Measurements from ENCODE around the gene CSH2.
"Not testable (repeated sequence)": the region's sequence is repeated elsewhere in the genome, so short reads cannot be mapped to it uniquely, and the experiment has no call there.

Gene CSH2
- long read RNA-seq, result 0 reads

DNA sequence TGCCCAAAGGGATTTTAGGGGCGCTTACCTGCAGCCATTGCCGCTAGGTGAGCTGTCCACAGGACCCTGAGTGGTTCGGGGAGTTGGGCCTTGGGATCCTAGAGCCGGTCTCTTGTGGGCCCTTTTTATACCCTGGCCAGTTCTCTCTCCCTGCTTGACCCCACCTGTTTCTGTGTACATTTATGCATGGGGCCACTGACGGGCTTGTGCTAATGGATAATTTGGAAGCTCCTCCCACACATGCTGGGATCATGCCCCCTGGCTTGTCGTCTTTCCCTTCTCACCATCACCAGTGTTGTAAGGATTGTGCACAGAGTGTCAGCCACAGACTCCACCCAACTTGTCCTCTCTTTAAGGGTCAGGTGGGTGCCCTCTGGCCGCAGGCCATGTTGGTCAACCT is at the start of gene CSH2:
Gene CSH2 (minus strand): TSS at position 101 of the 400 bp plus-strand sequence. CDS start 63 bp downstream, at position 38.
- H3K27me3 ChIP-seq (ENCODE audit: insufficient read depth, poor library complexity, severe bottlenecking), result not testable (repeated sequence)

DNA sequence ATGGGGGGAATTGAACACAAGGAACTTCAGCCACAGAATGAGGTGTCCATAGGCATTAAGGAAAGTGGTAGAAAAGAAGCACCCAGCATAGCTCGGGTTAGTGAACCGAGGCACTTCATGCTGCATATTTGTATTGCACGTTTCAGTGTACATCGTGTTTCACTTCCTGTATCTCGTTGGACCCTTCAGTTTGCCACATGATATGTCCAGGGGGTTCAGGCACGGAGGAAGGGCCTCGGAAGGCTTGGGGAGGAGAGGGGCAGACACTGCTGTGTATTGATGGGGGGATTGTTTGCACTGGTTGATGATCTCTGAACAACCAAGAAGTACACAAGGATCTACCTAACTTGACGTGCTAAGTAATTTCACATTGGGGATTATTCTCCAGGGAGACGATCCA is 48.9 kb upstream of the CSH2 start:
- not testable (repeated sequence) for DNase-seq (ENCODE audit: low read depth in 1 of 2, low spot score in 1 of 2); H3K4me3 ChIP-seq (replicated peaks; ENCODE audit: insufficient read depth, low read length); H3K27ac ChIP-seq (replicated peaks); H3K27me3 ChIP-seq (ENCODE audit: insufficient read depth, poor library complexity, severe bottlenecking)

More for the DNA sequence above, at the start of gene CSH2:
- not testable (repeated sequence) for H3K27ac ChIP-seq (replicated peaks); H3K4me3 ChIP-seq (replicated peaks; ENCODE audit: insufficient read depth, low read length); DNase-seq (ENCODE audit: low read depth in 1 of 2, low spot score in 1 of 2)

DNA sequence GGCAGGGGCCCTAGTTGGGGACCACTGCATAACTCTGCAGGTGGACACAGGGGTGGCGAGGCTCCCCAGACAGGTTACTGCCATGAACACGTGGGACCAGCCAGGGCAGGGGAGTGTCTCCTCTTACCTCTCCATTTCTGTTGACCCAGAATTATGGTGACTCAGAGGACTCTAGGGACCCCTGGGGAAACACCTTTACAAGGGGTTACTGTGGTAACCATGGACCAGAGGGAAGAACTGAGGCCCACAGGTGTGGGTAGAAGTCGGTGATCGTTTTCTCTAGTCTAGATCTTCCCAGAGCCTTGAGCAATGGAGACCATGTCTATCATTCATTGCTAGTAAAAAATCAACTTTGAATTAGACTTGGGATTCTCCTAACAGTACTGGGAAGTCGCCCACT is 47.3 kb upstream of the CSH2 start:
- DNase-seq (ENCODE audit: low read depth in 1 of 2, low spot score in 1 of 2); H3K27ac ChIP-seq (replicated peaks); H3K27me3 ChIP-seq (ENCODE audit: insufficient read depth, poor library complexity, severe bottlenecking); H3K4me3 ChIP-seq (replicated peaks; ENCODE audit: insufficient read depth, low read length): not testable (repeated sequence)

DNA sequence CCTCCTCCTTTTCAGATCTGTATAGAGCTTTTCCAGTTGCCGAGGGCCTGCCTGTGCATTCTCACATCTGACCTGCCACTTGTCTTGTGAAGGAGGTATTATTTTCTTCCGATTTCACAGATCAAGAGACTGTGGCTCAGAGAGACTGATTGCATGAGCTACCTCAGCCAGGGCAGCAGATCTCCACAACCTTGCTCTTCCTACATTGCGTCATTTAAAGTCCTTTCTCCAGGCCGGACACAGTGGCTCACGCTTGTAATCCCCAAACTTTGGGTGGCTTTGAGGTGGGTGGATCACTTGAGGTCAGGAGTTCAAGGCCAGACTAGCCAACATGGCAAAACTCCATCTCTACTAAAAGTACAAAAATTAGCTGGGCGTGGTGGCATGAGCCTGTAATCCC is 46.6 kb upstream of the CSH2 start:
- H3K4me3 ChIP-seq (replicated peaks; ENCODE audit: insufficient read depth, low read length); H3K27ac ChIP-seq (replicated peaks); DNase-seq (ENCODE audit: low read depth in 1 of 2, low spot score in 1 of 2); H3K27me3 ChIP-seq (ENCODE audit: insufficient read depth, poor library complexity, severe bottlenecking): not testable (repeated sequence)

DNA sequence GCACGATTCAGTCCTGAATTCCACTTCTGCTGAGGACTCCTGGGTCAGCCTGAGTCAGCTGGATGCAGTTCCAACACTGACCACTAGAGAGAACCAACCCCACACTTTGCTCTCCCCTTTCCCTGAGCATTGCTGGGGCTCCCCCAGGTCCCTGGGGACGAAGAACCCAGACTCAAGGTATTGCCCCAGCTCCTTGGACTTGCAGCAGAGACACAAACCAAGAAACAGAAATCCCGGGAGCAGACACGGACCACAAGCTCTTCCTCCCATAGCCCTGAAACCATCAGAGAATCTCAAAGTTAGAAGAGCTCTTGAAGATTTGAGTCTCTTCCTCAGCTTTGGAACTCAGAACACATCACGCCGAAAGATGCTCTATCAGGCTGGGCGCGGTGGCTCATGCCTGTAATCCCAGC is 45.8 kb upstream of the CSH2 start:
- peaks cover 2% of the 10 kb centered on the region for H3K27me3 ChIP-seq (ENCODE audit: insufficient read depth, poor library complexity, severe bottlenecking)
- H3K4me3 ChIP-seq (replicated peaks; ENCODE audit: insufficient read depth, low read length), result no peak overlapping the region
- no peak overlapping the region for H3K27ac ChIP-seq (replicated peaks)
- TF ChIP-seq POLR2AphosphoS5 (IDR thresholded peaks at IDR 0.05; ENCODE audit: low read depth), result no peak
- TF ChIP-seq, protein P1, sequence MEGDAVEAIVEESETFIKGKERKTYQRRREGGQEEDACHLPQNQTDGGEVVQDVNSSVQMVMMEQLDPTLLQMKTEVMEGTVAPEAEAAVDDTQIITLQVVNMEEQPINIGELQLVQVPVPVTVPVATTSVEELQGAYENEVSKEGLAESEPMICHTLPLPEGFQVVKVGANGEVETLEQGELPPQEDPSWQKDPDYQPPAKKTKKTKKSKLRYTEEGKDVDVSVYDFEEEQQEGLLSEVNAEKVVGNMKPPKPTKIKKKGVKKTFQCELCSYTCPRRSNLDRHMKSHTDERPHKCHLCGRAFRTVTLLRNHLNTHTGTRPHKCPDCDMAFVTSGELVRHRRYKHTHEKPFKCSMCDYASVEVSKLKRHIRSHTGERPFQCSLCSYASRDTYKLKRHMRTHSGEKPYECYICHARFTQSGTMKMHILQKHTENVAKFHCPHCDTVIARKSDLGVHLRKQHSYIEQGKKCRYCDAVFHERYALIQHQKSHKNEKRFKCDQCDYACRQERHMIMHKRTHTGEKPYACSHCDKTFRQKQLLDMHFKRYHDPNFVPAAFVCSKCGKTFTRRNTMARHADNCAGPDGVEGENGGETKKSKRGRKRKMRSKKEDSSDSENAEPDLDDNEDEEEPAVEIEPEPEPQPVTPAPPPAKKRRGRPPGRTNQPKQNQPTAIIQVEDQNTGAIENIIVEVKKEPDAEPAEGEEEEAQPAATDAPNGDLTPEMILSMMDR (IDR thresholded peaks at IDR 0.05; ENCODE audit: insufficient read depth, low read length), result peak; percentile 95
- DNase-seq (ENCODE audit: low read depth in 1 of 2, low spot score in 1 of 2), result peak; percentile 36 to 69

DNA sequence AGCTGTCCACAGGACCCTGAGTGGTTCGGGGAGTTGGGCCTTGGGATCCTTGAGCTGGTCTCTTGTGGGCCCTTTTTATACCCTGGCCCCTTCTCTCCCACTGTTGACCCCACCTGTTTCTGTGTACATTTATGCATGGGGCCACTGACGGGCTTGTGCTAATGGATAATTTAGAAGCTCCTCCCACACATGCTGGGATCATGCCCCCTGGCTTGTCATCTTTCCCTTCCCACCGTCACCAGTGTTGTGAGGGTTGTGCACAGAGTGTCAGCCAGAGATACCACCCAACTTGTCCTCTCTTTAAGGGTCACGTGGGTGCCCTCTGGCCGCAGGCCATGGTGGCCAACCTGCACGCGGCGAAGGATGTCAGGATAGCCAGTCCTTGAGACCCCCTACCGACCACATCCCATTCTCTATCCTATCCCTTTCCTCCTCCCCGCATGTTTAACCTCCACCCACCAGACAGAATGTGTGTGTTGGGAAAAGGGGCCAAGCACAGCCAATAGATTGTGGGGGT is 45.4 kb upstream of the CSH2 start, which contains the start of gene GH1:
Gene GH1 (minus strand): TSS at position 51 of the 517 bp plus-strand sequence. CDS start 63 bp downstream, outside the sequence.
- not testable (repeated sequence) for H3K4me3 ChIP-seq (replicated peaks; ENCODE audit: insufficient read depth, low read length)

DNA sequence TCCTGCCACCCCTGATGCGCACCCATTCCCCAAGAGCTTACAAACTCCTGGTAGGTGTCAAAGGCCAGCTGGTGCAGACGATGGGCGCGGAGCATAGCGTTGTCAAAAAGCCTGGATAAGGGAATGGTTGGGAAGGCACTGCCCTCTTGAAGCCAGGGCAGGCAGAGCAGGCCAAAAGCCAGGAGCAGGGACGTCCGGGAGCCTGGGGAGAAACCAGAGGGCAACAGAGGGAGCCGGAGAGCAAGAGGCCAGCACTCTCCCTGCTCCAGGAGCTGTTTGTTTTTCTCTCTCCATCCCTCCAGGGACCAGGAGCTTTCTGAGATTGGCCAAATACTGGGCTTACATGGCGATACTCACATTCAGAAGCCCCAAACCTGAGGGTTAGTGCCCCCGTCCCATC is 44.8 kb upstream of the CSH2 start:
- Histone ChIP-seq H3K27ac (replicated peaks) (no peak overlapping the region), H3K27me3 (ENCODE audit: insufficient read depth, poor library complexity, severe bottlenecking) (peaks cover 2% of the 10 kb centered on the region), H3K4me3 (replicated peaks; ENCODE audit: insufficient read depth, low read length) (no peak overlapping the region)
- DNase-seq (ENCODE audit: low read depth in 1 of 2, low spot score in 1 of 2), result no peak
- TF ChIP-seq GABPA (IDR thresholded peaks at IDR 0.05; ENCODE audit: low read depth), result no peak
- no peak for TF ChIP-seq SPI1 (IDR thresholded peaks at IDR 0.05; ENCODE audit: borderline replicate concordance, low read depth)
- TF ChIP-seq, protein P2, sequence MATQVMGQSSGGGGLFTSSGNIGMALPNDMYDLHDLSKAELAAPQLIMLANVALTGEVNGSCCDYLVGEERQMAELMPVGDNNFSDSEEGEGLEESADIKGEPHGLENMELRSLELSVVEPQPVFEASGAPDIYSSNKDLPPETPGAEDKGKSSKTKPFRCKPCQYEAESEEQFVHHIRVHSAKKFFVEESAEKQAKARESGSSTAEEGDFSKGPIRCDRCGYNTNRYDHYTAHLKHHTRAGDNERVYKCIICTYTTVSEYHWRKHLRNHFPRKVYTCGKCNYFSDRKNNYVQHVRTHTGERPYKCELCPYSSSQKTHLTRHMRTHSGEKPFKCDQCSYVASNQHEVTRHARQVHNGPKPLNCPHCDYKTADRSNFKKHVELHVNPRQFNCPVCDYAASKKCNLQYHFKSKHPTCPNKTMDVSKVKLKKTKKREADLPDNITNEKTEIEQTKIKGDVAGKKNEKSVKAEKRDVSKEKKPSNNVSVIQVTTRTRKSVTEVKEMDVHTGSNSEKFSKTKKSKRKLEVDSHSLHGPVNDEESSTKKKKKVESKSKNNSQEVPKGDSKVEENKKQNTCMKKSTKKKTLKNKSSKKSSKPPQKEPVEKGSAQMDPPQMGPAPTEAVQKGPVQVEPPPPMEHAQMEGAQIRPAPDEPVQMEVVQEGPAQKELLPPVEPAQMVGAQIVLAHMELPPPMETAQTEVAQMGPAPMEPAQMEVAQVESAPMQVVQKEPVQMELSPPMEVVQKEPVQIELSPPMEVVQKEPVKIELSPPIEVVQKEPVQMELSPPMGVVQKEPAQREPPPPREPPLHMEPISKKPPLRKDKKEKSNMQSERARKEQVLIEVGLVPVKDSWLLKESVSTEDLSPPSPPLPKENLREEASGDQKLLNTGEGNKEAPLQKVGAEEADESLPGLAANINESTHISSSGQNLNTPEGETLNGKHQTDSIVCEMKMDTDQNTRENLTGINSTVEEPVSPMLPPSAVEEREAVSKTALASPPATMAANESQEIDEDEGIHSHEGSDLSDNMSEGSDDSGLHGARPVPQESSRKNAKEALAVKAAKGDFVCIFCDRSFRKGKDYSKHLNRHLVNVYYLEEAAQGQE (IDR thresholded peaks at IDR 0.05; ENCODE audit: insufficient replicate concordance, low read depth), result no peak
- TF ChIP-seq, protein P1 (IDR thresholded peaks at IDR 0.05; ENCODE audit: insufficient read depth, low read length), result no peak
- TF ChIP-seq POLR2AphosphoS5 (IDR thresholded peaks at IDR 0.05; ENCODE audit: low read depth), result no peak

More for the DNA sequence above, 45.4 kb upstream of the CSH2 start, which contains the start of gene GH1:
- not testable (repeated sequence) for H3K27me3 ChIP-seq (ENCODE audit: insufficient read depth, poor library complexity, severe bottlenecking); DNase-seq (ENCODE audit: low read depth in 1 of 2, low spot score in 1 of 2); H3K27ac ChIP-seq (replicated peaks)

All from HL-60 (cell line).